Measurements from ENCODE around the gene MACROD2.

Gene MACROD2

GRCh38 chr20:14782731-14783130, 787.4 kb downstream of the MACROD2 start:
- no peak for DNase-seq

GRCh38 chr20:14783766-14784165, 788.5 kb downstream of the MACROD2 start:
- no peak for DNase-seq

- DNase-seq = no peak
These were observed 789.9 kb downstream of the MACROD2 start for GRCh38 chr20:14785065-14785743.

- no peak for DNase-seq
These were observed 794.9 kb downstream of the MACROD2 start for GRCh38 chr20:14790190-14790589.

- DNase-seq = no peak
These were observed 795.7 kb downstream of the MACROD2 start for GRCh38 chr20:14790771-14791620.

GRCh38 chr20:14792915-14793314, 797.6 kb downstream of the MACROD2 start:
- no peak for DNase-seq

GRCh38 chr20:14799545-14800216, 804.4 kb downstream of the MACROD2 start:
- no peak for DNase-seq

- DNase-seq = no peak
These were observed 805.5 kb downstream of the MACROD2 start for GRCh38 chr20:14800707-14801425.

- no peak for DNase-seq
These were observed 806.4 kb downstream of the MACROD2 start for GRCh38 chr20:14801591-14802325.

- no peak for DNase-seq
These were observed 811.9 kb downstream of the MACROD2 start for GRCh38 chr20:14807224-14807623.

GRCh38 chr20:14815340-14815739, 820.0 kb downstream of the MACROD2 start:
- no peak for DNase-seq

GRCh38 chr20:14816471-14816870, 821.2 kb downstream of the MACROD2 start:
- DNase-seq = no peak

GRCh38 chr20:14817101-14817500, 821.8 kb downstream of the MACROD2 start:
- DNase-seq = no peak

- DNase-seq = no peak
These were observed 825.5 kb downstream of the MACROD2 start for GRCh38 chr20:14820771-14821170.

- no peak for DNase-seq
These were observed 825.9 kb downstream of the MACROD2 start for GRCh38 chr20:14821251-14821650.

- no peak for DNase-seq
These were observed 829.7 kb downstream of the MACROD2 start for GRCh38 chr20:14824996-14825395.

GRCh38 chr20:14826543-14827313, 831.4 kb downstream of the MACROD2 start:
- no peak for DNase-seq

- DNase-seq = no peak
These were observed 833.1 kb downstream of the MACROD2 start for GRCh38 chr20:14828459-14828858.

- no peak for DNase-seq
These were observed 834.6 kb downstream of the MACROD2 start for GRCh38 chr20:14829906-14830305.

- DNase-seq = no peak
These were observed 835.1 kb downstream of the MACROD2 start for GRCh38 chr20:14830466-14830865.

- no peak for DNase-seq
These were observed 835.6 kb downstream of the MACROD2 start for GRCh38 chr20:14830899-14831298.

All from hippocampal formation (tissue), 2 donors.